Measurements from ENCODE around the gene FIGN.
A peak's percentile ranks its signal among the peaks of the same experiment; 100 is the strongest.

The FIGN gene

DNA sequence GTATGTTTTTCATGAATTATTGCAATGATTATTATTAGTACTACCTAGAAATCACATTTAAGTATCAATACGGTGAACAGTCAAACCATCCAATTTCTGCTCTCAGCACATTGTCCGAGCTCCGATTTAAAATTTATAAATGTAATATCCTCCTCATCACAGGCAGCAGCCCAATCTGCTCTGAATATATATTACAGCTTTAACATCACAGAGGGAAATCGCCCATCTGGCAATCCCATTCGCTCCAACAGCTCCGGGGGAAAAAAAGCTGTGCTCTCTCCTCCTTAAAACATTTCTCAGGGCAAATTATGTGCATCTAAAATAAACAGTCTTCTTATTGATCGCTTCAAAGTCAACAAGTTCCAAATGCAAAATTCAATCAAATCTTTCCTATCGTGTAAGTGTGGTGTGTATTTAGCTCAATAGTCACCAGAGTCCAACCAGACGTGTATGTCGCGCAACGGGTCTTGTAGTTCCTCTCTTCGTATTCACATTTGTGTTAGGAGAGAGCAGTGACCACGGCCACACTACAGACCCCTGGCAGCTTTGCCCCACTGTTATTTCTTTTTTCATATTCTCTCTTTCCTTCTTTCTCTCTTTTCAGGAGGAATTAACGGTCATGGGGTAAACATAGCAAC lies 2.4 kb downstream of the FIGN start:
- DNase-seq (ENCODE audit: low spot score), result no peak
- TF ChIP-seq, protein P1, sequence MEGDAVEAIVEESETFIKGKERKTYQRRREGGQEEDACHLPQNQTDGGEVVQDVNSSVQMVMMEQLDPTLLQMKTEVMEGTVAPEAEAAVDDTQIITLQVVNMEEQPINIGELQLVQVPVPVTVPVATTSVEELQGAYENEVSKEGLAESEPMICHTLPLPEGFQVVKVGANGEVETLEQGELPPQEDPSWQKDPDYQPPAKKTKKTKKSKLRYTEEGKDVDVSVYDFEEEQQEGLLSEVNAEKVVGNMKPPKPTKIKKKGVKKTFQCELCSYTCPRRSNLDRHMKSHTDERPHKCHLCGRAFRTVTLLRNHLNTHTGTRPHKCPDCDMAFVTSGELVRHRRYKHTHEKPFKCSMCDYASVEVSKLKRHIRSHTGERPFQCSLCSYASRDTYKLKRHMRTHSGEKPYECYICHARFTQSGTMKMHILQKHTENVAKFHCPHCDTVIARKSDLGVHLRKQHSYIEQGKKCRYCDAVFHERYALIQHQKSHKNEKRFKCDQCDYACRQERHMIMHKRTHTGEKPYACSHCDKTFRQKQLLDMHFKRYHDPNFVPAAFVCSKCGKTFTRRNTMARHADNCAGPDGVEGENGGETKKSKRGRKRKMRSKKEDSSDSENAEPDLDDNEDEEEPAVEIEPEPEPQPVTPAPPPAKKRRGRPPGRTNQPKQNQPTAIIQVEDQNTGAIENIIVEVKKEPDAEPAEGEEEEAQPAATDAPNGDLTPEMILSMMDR (IDR thresholded peaks at IDR 0.05), result no peak
- H3K27ac ChIP-seq, result peak overlapping the region; percentile 81 to 94
- peak overlapping the region; percentile 82 for H3K4me3 ChIP-seq

DNA sequence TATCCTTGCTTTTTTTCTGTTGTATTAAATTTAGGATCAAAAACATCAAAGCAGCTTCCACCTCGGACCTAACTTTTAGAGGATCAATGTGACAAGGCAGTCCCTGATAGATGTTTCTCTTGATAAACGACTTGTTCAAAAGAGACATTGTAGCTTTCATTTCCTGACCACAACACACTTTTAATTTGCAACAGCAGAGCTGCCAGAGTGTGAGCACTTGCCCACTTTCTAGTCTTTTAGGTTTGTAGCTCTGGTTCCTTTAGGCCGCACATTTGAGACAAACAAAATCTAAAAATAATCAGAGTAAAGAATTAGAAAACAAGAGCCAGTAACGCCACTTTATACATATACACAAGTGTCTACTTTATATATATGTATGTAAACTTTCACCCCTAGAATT lies 3.1 kb downstream of the FIGN start:
- DNase-seq (ENCODE audit: low spot score), result no peak
- TF ChIP-seq, protein P1 (IDR thresholded peaks at IDR 0.05), result no peak
- H3K4me3 ChIP-seq, result peak overlapping the region; percentile 82
- H3K27ac ChIP-seq, result peak overlapping the region; percentile 81 to 94

DNA sequence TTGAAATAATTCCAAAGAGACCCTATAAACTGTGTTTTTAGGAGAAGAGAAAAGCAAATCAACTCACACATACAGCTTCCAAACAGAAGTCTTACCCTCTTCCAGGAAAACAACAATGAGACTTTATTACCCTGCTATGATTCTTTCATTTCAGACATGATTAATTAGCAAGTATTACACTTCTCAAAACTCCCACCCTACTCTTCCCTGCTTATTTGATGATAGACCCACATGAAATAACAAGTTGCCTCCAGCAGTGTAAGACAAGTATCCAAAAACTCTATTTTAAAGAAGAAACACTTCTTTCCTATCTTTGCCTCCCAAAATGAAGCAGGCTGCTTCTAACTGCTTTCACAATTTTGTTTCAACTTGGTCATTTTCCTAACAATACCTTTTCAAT lies 4.1 kb downstream of the FIGN start:
- TF ChIP-seq, protein P1 (IDR thresholded peaks at IDR 0.05), result no peak
- no peak for DNase-seq (ENCODE audit: low spot score)
- peak overlapping the region; percentile 81 to 94 for H3K27ac ChIP-seq
- peak overlapping the region; percentile 82 for H3K4me3 ChIP-seq

DNA sequence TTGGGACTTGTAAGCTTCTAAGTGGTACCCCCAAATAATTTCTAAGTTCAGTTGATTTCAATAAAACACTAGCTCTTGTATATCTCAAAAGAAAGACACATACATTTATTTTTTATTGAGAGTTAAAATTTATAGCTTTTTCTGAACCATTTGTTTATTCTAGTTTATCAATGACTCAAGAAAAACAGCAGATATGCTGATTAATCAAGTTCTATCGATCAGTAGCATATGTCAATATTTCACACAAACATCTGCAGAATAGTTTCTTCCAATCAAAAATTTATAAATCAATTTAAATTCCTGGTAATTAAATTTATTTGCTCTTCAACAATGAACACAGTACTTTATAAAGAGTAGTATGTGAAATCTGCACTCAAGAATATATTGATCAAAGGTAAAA lies 5.3 kb downstream of the FIGN start:
- Histone ChIP-seq H3K27ac (peak overlapping the region; percentile 70 to 94), H3K4me3 (peak overlapping the region; percentile 43)
- TF ChIP-seq, protein P1 (IDR thresholded peaks at IDR 0.05), result no peak
- DNase-seq (ENCODE audit: low spot score), result no peak

DNA sequence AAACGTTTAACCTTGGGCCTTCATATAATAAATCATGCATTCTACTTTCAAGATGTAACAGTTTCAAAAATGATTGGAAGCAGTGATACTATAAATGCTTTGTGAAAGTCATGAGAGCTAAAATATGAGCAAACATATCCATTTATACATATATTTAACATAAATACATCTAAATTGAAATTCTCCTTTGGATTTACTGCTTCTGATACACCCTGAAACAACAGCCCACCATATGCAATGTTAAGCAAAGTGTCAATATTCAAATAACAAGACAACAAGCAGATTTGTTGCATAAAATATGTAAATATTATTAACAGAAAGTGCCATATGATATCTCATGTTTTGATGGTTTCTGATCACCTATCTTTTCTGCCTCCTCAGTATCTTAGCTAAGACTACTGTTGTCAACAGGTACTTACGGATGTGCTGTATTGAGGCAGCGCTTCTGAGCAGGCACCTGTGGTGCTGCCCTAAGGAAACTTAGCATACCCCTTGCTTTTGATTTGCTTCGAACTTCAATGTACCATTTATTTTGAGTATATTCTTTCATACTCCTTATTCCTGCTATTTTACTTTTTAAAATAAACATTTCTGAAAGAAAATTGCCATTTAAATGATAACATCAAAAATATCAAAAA lies 6.1 kb downstream of the FIGN start:
- TF ChIP-seq, protein P1 (IDR thresholded peaks at IDR 0.05), result no peak
- no peak for DNase-seq (ENCODE audit: low spot score)
- Histone ChIP-seq H3K4me3 (peak overlapping the region; percentile 43), H3K27ac (peak overlapping the region; percentile 72 to 94)

DNA sequence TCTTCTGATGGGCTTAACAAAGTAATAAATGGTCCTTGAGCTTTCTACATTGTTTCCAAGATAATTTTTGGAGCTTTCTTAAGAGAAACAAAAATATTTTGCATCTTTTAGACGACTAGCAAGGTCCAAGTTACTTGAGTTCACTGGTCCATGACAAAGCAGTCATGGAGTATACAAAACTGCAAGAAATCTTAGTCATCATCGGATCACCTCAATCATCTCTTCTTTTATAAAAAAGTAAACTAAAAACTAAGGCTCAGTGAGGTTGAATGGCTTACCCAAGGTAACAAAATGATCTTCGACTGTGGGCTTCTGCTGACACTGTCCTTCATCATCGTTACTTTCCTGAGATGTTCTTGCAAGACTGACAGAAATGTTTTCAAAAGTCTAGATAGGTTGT lies 11.9 kb downstream of the FIGN start:
- H3K4me3 ChIP-seq, result no peak overlapping the region
- TF ChIP-seq, protein P1 (IDR thresholded peaks at IDR 0.05), result no peak
- H3K27ac ChIP-seq, result no peak overlapping the region
- DNase-seq (ENCODE audit: low spot score), result no peak

DNA sequence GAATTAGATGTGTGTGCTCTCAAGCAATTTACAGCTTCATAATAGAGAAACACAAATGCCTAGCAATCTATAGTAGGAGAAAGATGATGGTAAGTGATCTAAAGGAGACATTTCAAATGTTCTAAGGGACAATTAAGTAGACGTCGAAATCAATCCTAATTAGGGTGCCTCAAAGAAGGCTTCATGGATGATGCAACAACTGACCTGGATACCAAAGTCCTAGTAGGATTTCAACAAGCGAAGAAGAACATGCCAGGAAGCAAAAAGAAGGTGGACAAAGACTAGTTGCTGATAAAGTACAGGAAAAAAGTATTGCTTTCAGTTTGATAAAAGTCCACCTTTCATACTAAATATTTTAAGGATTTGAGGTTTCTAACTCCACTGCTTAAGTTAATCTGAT lies 12.5 kb downstream of the FIGN start:
- TF ChIP-seq, protein P1 (IDR thresholded peaks at IDR 0.05), result no peak
- no peak overlapping the region for H3K4me3 ChIP-seq
- no peak overlapping the region for H3K27ac ChIP-seq
- no peak for DNase-seq (ENCODE audit: low spot score)
